AG04450 (cell line): ENCODE measurements around the gene CORO6. TPM values are rescaled to one million over a fixed set of nuclear protein-coding genes. Genes with fewer than 3 reads are reported as not detected.

Experiments
- CTCF ChIA-PET: fragments of 300-600, 350-600 bp; formaldehyde crosslinking; extraction: SDS; loops from one replicate; lab custom pipeline; 2022; ENCODE audit warnings: antibody characterized with exemption, inconsistent platforms; lab: Charles Lee
- POLR2A ChIA-PET: fragments of 350-600 bp; formaldehyde crosslinking; extraction: SDS; loops from one replicate; lab custom pipeline; 2021; ENCODE audit warnings: antibody characterized with exemption, inconsistent platforms; lab: Yijun Ruan, JAX
- DNase-seq: peaks from one replicate; pipeline ENCODE4 v3.0.0-alpha.2; 2011; ENCODE audit warnings: low read depth, low spot score
- H3K27ac ChIP-seq: one replicate; pipeline ENCODE4 v1.5.1; 2012; ENCODE audit warnings: low read depth, low read length, control low read depth
- H3K27me3 ChIP-seq: one replicate; pipeline ENCODE4 v1.6.0; 2012; ENCODE audit warnings: low read length; ENCODE audit not compliant: control insufficient read depth, insufficient read depth
- H3K4me3 ChIP-seq: 2 replicates; pipeline ENCODE4 v1.5.1; 2011; ENCODE audit warnings: mild to moderate bottlenecking, low read depth, low read length, control low read depth
- H3K9me3 ChIP-seq: 2 replicates; pipeline ENCODE4 v1.5.1; 2012; ENCODE audit warnings: low read length; ENCODE audit not compliant: control insufficient read depth, insufficient read depth
- polyA minus RNA-seq: library from RNA; depleted of rRNA, polyadenylated mRNA; stranded (reverse); fragments of >200 nt; gene quantifications from 2 replicates; pipeline ENCODE4 v1.2.3, GENCODE V29; 2011; rRNA and poly(A)+ RNA removed
- polyA plus RNA-seq: library from polyadenylated mRNA; depleted of rRNA; stranded (reverse); fragments of >200 nt; gene quantifications from 2 replicates; pipeline ENCODE4 v1.2.3, GENCODE V29; 2011; rRNA removed
- TF ChIP-seq, protein P1 (sequence below): IDR thresholded peaks from 2 replicates; pipeline ENCODE4 v1.5.1; 2011; ENCODE audit warnings: low read depth, low read length, control low read depth, inconsistent platforms

Gene CORO6
- polyA plus RNA-seq (8.8 and 9.3 TPM in 2 replicates), polyA minus RNA-seq (19.3 and 21.6 TPM in 2 replicates)

DNA sequence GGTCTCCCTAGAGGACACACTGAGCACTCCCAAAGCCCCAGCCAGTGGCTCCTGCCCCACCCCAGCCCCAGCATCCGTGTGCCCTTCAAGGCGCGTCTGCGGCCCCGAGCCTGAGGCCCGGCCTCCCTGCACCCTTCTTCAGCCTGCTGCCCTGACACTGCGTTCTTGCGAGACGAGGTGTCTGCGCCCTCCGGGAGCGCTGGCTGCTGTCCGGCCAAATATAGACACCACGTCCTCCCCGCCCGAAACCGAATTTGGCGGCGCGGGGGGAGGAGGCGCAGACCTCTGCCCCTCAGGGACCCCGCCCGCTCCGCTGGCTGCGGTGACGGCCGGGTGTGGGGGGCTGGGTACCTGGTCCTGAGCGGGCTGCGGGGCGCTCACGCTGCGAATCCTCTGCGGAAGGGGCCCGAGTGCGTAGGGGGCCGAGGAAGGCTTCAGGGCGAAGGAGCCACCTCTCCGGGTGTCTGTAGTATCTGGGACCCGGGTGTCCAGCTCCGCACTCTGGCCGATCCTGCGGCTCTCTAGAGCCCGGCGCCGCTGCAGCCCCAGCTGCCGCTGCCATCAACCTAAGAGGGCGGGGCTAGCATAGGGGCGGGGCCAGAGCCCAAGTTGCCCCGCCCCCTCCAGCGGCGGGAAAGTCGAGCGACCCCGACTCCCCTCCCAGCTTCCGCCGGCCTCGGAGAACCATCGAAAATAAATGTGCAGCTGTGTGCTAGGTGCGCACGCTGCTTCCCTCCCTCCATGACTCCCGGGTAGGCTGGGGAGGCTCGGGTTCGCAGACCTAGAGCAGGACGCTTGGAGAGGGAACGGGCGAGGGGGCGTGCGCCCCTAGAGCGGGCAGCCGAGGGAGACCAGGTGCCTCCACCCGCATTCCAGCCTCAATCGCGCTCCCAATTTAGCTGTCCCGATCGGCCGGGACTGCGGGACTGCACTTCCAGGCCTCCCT is at the start of gene CORO6:
TSS of gene CORO6 (minus strand) at position 576 of the 946 bp plus-strand sequence. CDS start 1,491 bp downstream, outside the sequence.
- Histone ChIP-seq H3K9me3 (no peaks in the 10 kb centered on the region; the same call in 1 of the 2 replicates), H3K4me3 (peak within 1 kb of the TSS; percentile 77), H3K27me3 (no peaks in the 10 kb centered on the region), H3K27ac (peak within 1 kb of the TSS; percentile 2)
- ChIA-PET CTCF (no interaction called here), POLR2A (interaction anchor here (0.6 kb wide), 1 partner anchor 112 kb away, joined by 3 read pairs; no protein-coding TSS in a partner anchor)
- no peak for DNase-seq
- TF ChIP-seq, protein P1, sequence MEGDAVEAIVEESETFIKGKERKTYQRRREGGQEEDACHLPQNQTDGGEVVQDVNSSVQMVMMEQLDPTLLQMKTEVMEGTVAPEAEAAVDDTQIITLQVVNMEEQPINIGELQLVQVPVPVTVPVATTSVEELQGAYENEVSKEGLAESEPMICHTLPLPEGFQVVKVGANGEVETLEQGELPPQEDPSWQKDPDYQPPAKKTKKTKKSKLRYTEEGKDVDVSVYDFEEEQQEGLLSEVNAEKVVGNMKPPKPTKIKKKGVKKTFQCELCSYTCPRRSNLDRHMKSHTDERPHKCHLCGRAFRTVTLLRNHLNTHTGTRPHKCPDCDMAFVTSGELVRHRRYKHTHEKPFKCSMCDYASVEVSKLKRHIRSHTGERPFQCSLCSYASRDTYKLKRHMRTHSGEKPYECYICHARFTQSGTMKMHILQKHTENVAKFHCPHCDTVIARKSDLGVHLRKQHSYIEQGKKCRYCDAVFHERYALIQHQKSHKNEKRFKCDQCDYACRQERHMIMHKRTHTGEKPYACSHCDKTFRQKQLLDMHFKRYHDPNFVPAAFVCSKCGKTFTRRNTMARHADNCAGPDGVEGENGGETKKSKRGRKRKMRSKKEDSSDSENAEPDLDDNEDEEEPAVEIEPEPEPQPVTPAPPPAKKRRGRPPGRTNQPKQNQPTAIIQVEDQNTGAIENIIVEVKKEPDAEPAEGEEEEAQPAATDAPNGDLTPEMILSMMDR = no peak

DNA sequence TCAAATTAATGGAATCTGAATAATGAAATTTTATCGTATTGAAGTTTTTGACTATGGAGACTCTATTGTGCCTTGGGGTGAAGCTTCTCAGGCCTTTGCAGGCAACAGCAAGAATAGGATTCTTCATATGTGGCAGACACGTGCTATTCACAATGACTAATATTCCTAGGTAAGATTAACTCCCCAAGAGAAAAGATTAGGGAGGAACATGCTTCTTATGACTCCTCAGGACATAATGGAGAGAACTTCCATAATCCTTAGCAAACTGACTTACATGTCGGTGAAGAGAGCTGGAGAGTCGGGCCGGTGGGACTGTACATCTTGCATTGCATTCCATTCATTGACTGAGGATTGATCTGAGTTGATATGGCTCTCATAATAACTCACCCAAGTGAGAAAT is 48.9 kb upstream of the CORO6 start:
- no peak overlapping the region for H3K4me3 ChIP-seq
- TF ChIP-seq, protein P1 = no peak
- no peaks in the 10 kb centered on the region for H3K27me3 ChIP-seq
- H3K9me3 ChIP-seq = no peaks in the 10 kb centered on the region
- H3K27ac ChIP-seq = no peak overlapping the region
- ChIA-PET CTCF (interaction anchor here (1.0 to 1.1 kb wide), 2 partner anchors 54 to 123 kb away, joined by 4 read pairs; no protein-coding TSS in a partner anchor), POLR2A (no interaction called here)
- DNase-seq = no peak

DNA sequence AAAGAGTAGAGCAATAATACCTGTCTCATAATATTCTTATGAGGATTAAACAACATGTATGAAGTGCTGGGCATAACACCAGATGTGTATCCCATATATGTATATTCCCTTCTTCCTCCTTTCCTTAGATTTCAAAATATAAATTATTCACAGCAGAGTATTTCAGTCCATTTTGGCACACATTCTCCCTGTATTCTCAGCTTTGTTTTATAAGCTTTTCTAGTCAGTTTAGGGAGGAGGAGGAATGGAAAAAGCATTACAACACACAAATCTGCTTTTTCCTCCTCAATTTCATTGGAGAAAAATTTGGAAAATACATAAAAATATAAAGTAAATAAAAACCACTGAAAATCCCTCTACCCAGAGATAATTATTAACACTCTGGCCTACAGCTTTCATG is 46.6 kb upstream of the CORO6 start:
- ChIA-PET CTCF (no interaction called here), POLR2A (no interaction called here)
- Histone ChIP-seq H3K27ac (no peak overlapping the region), H3K27me3 (no peaks in the 10 kb centered on the region), H3K9me3 (no peaks in the 10 kb centered on the region), H3K4me3 (no peak overlapping the region)
- TF ChIP-seq, protein P1 = no peak
- no peak for DNase-seq

GRCh38 chr17:29667969-29668368 is 45.3 kb upstream of the CORO6 start:
- no peak for DNase-seq
- ChIA-PET CTCF (interaction anchor here (1.2 kb wide), 1 partner anchor 263 kb away, joined by 3 read pairs; no protein-coding TSS in a partner anchor), POLR2A (no interaction called here)
- TF ChIP-seq, protein P1 = no peak
- Histone ChIP-seq H3K4me3 (no peak overlapping the region), H3K9me3 (no peaks in the 10 kb centered on the region), H3K27me3 (no peaks in the 10 kb centered on the region), H3K27ac (no peak overlapping the region)

GRCh38 chr17:29665481-29665810 is 42.7 kb upstream of the CORO6 start:
- ChIA-PET CTCF (no interaction called here), POLR2A (interaction anchor here (0.6 kb wide), 1 partner anchor 373 kb away, joined by 4 read pairs; no protein-coding TSS in a partner anchor)
- TF ChIP-seq, protein P1 = no peak
- Histone ChIP-seq H3K9me3 (no peaks in the 10 kb centered on the region), H3K27me3 (no peaks in the 10 kb centered on the region), H3K27ac (no peak overlapping the region), H3K4me3 (no peak overlapping the region)
- DNase-seq = no peak
